ENCODE results near the gene STK10.

STK10 gene

DNA sequence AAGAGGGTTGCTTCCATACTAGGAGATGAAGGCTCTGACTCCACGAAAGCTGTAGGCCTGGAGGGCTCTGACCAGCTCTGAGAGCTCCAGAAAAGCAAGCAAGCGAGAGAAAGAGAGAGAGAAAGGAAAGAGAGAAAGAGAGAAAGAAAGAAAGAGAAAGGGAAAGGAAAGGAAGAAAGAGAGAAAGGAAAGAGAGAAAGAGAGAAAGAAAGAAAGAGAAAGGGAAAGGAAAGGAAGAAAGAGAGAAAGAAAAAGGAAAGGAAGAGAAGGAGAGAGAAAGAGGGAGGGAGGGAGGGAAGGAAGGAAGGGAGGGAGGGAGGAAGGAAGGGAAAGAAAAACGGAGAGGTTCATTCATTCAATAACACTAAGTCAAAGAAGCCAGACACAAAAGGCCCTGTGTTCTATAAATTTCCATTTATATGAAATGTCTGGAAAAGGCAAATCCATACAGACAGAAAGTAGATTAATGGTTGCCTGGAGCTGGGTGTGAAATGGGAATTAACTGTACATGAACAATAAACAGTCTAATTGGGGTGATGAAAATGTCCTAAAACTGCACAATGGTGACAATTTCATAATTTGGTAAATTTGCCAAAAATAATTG lies 1.8 kb upstream of the STK10 start:
- no peak for DNase-seq
- H3K9me3 ChIP-seq (ENCODE audit: control insufficient read depth, low read length), result no peaks in the 10 kb centered on the region
- H3K36me3 ChIP-seq (ENCODE audit: control insufficient read depth, insufficient read depth, low read length), result no peaks in the 10 kb centered on the region
- H3K4me1 ChIP-seq (ENCODE audit: control insufficient read depth, insufficient read depth, low read length, poor library complexity, severe bottlenecking), result peaks cover 13% of the 10 kb centered on the region
- no peaks in the 10 kb centered on the region for H3K27me3 ChIP-seq (replicated peaks; ENCODE audit: control insufficient read depth, insufficient read depth, low read length, poor library complexity, severe bottlenecking)
- no peak overlapping the region for H3K27ac ChIP-seq (ENCODE audit: insufficient read depth, low read length, poor library complexity, severe bottlenecking)
- H3K4me3 ChIP-seq (ENCODE audit: insufficient read depth, low read depth, low read length, poor library complexity, severe bottlenecking), result no peak overlapping the region

DNA sequence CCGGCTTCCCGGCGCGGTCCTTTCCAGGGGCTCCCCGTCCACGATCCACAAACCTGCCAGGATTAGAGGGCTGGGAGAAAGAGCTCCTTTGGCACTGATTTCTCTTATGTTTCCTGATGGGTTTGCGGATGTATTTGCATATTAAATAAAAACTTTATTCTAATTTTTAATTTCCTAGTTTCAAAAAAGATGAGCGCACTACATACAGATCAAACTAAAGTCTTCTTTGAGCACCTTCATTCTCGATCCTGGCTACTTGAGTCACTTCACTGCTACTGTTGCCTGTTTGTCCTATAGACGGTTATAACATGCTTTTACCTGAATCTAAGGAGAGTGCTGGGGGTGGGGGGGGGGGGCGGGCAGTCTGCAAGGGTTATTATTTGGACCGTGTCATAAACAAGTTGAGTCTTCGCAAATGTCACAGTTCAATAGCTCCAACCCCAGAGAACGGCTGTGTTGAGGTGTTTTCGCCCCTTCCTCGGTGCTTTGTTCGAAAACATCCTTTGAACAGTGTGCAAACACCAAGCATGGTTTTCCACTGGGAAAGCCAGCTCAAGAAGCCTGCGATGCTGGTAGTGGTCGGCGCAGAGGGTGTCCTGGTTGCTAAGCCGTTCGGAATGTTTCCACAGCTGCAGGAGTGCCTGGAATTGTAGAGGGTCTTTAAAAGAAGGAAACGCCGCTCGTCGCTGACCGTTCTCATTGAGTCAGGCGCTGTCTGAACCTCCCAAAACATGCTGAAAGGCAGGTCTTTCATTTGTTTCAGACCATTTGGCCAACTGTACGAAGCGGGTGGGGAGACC lies 1.1 kb upstream of the STK10 start:
- no peak for DNase-seq
- Histone ChIP-seq H3K27ac (ENCODE audit: insufficient read depth, low read length, poor library complexity, severe bottlenecking) (peak overlapping the region; percentile 97), H3K36me3 (ENCODE audit: control insufficient read depth, insufficient read depth, low read length) (no peaks in the 10 kb centered on the region), H3K4me1 (ENCODE audit: control insufficient read depth, insufficient read depth, low read length, poor library complexity, severe bottlenecking) (peaks cover 19% of the 10 kb centered on the region), H3K4me3 (ENCODE audit: insufficient read depth, low read depth, low read length, poor library complexity, severe bottlenecking) (peak overlapping the region; percentile 95), H3K27me3 (replicated peaks; ENCODE audit: control insufficient read depth, insufficient read depth, low read length, poor library complexity, severe bottlenecking) (no peaks in the 10 kb centered on the region), H3K9me3 (ENCODE audit: control insufficient read depth, low read length) (no peaks in the 10 kb centered on the region)

DNA sequence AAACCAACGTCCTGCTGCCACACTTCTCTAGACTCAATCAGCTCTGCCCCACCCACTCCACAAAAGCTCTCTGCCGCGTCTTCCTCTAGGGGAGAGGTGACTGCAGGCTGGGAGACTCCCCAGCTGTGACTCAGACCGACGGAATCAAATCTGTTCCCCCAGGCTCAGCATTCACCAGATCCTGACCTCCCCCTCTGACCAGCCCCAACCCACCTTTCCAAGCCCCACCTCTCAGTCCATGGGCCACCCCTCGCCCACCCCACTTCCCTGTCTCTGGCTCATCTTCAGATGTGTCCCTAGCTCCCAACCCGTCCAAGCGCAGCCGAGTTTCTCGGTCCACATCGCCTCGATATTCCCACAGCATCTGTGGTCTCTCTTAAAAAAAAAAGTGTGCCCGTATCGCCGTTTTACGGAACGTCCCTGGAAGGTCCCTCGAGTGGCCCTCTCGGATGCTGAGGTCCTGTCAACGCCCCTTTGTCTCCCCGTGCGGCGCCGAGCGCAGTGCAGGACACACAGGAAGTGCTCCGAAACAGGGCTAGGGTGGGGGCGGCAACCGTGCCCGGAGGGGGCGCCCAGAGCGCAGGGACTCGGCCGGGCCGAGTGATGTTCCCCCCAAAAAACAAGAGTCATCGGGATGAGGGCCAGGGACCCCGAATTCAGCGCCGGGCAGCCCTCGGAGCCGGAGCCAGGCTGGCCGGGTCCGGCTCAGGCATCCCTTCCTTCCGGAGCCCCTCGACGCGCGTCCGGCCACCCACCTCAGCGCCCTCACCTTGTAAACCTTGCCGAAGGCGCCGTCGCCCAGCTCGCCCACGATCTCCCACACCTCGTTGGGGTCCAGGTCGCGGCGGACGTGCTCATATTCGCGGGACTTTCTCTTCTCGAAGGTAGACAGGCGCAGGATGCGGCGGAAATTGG lies 649 bp downstream of the STK10 start:
- peak overlapping the region; percentile 97 for H3K27ac ChIP-seq (ENCODE audit: insufficient read depth, low read length, poor library complexity, severe bottlenecking)
- peak overlapping the region; percentile 95 for H3K4me3 ChIP-seq (ENCODE audit: insufficient read depth, low read depth, low read length, poor library complexity, severe bottlenecking)
- H3K4me1 ChIP-seq (ENCODE audit: control insufficient read depth, insufficient read depth, low read length, poor library complexity, severe bottlenecking), result peaks cover 36% of the 10 kb centered on the region
- peak; percentile 67 to 72 (median 71) for DNase-seq
- H3K27me3 ChIP-seq (replicated peaks; ENCODE audit: control insufficient read depth, insufficient read depth, low read length, poor library complexity, severe bottlenecking), result no peaks in the 10 kb centered on the region
- H3K9me3 ChIP-seq (ENCODE audit: control insufficient read depth, low read length), result no peaks in the 10 kb centered on the region
- H3K36me3 ChIP-seq (ENCODE audit: control insufficient read depth, insufficient read depth, low read length), result no peaks in the 10 kb centered on the region

DNA sequence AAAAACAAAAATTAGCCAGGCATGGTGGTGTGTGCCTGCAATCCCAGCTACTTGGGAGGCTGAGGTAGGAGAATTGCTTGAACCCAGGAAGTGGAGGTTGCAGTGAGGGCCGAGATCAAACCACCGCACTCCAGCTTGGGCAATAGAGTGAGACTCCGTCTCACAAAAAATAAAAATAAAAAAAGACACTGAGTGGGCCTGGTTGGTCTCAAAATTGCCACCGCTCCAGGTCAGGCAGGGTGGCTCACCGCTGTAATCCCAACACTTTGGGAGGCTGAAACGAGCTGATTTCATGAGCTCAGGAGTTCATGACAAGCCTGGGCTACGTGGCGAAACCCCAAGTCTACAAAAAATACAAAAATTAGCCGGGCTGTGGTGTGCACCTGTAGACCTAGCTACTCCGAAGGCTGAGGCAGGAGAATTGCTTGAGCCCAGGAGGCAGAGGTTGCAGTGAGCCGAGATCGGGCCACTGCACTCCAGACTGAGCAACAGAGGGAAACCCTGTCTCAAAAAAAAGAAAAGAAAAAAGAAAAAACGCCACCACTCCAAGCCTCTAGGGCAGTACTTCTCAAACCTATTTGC lies 1.8 kb downstream of the STK10 start:
- DNase-seq, result no peak
- Histone ChIP-seq H3K4me3 (ENCODE audit: insufficient read depth, low read depth, low read length, poor library complexity, severe bottlenecking) (peak overlapping the region; percentile 95), H3K9me3 (ENCODE audit: control insufficient read depth, low read length) (no peaks in the 10 kb centered on the region), H3K36me3 (ENCODE audit: control insufficient read depth, insufficient read depth, low read length) (no peaks in the 10 kb centered on the region), H3K27ac (ENCODE audit: insufficient read depth, low read length, poor library complexity, severe bottlenecking) (peak overlapping the region; percentile 97), H3K4me1 (ENCODE audit: control insufficient read depth, insufficient read depth, low read length, poor library complexity, severe bottlenecking) (peaks cover 39% of the 10 kb centered on the region), H3K27me3 (replicated peaks; ENCODE audit: control insufficient read depth, insufficient read depth, low read length, poor library complexity, severe bottlenecking) (no peaks in the 10 kb centered on the region)

DNA sequence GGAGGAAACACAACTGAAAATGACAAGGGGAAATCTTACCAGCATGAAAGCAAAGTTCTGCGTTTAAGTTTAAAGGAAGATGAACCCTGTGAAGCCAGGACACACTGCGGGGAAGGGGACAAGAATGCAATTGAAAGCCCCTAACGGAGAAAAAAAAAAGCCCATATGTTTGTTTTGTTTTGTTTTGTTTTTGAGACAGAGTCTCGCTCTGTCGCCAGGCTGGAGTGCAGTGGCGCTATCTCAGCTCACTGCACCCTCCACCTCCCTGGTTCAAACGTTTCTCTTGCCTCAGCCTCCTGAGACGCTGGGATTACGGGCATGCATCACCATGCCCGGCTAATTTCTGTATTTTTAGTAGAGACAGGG lies 2.9 kb downstream of the STK10 start:
- peak overlapping the region; percentile 97 for H3K27ac ChIP-seq (ENCODE audit: insufficient read depth, low read length, poor library complexity, severe bottlenecking)
- DNase-seq, result peak in 1 of 3 donors; percentile 25

DNA sequence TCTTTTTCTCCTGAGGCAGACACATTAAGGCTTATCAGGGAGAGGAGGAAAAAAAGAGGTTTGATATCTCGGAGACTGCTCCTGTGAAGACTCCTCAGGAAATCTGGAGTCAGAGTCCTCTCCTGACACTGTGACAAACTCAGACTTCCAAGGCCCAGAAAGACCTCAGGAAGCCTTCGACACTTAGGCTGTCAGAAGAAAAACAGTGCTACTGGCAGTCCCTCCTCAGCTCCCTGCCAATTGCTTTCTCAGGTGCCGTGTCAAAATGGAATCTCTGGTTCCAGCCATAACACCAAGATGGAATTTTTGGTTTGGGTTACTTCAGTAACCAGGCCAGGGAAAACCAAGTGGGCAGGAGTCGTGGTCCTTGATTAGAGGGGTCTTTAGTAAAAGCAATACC lies 4.1 kb downstream of the STK10 start:
- Histone ChIP-seq H3K4me3 (ENCODE audit: insufficient read depth, low read depth, low read length, poor library complexity, severe bottlenecking) (peak overlapping the region; percentile 95), H3K27ac (ENCODE audit: insufficient read depth, low read length, poor library complexity, severe bottlenecking) (peak overlapping the region; percentile 97), H3K4me1 (ENCODE audit: control insufficient read depth, insufficient read depth, low read length, poor library complexity, severe bottlenecking) (peaks cover 57% of the 10 kb centered on the region), H3K9me3 (ENCODE audit: control insufficient read depth, low read length) (no peaks in the 10 kb centered on the region), H3K36me3 (ENCODE audit: control insufficient read depth, insufficient read depth, low read length) (no peaks in the 10 kb centered on the region), H3K27me3 (replicated peaks; ENCODE audit: control insufficient read depth, insufficient read depth, low read length, poor library complexity, severe bottlenecking) (no peaks in the 10 kb centered on the region)
- DNase-seq, result no peak

More for the DNA sequence above, 2.9 kb downstream of the STK10 start:
- Histone ChIP-seq H3K36me3 (ENCODE audit: control insufficient read depth, insufficient read depth, low read length) (no peaks in the 10 kb centered on the region), H3K4me1 (ENCODE audit: control insufficient read depth, insufficient read depth, low read length, poor library complexity, severe bottlenecking) (peaks cover 46% of the 10 kb centered on the region), H3K27me3 (replicated peaks; ENCODE audit: control insufficient read depth, insufficient read depth, low read length, poor library complexity, severe bottlenecking) (no peaks in the 10 kb centered on the region), H3K4me3 (ENCODE audit: insufficient read depth, low read depth, low read length, poor library complexity, severe bottlenecking) (peak overlapping the region; percentile 95), H3K9me3 (ENCODE audit: control insufficient read depth, low read length) (no peaks in the 10 kb centered on the region)

DNA sequence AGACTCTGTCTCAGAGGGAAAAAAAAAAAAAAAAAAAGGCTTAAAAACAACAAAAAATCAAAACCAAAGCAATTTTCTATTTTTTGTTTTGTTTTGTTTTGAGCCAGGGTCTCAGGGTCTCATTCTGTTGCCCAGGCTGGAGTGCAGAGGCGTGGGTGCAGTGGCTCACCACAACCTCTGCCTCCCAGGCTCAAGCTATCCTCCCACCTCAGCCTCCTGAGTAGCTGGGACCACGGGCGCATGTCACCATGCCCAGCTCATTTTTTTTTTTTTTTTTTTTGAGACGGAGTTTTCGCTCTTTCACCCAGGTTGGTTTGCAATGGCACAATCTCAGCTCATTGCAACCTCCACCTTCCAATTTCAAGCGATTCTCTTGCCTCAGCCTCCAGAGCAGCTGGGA lies 5.7 kb downstream of the STK10 start:
- H3K9me3 ChIP-seq (ENCODE audit: control insufficient read depth, low read length), result no peaks in the 10 kb centered on the region
- no peaks in the 10 kb centered on the region for H3K36me3 ChIP-seq (ENCODE audit: control insufficient read depth, insufficient read depth, low read length)
- no peaks in the 10 kb centered on the region for H3K27me3 ChIP-seq (replicated peaks; ENCODE audit: control insufficient read depth, insufficient read depth, low read length, poor library complexity, severe bottlenecking)
- peak overlapping the region; percentile 22 for H3K27ac ChIP-seq (ENCODE audit: insufficient read depth, low read length, poor library complexity, severe bottlenecking)
- H3K4me3 ChIP-seq (ENCODE audit: insufficient read depth, low read depth, low read length, poor library complexity, severe bottlenecking), result no peak overlapping the region
- H3K4me1 ChIP-seq (ENCODE audit: control insufficient read depth, insufficient read depth, low read length, poor library complexity, severe bottlenecking), result peaks cover 72% of the 10 kb centered on the region
- DNase-seq, result no peak

DNA sequence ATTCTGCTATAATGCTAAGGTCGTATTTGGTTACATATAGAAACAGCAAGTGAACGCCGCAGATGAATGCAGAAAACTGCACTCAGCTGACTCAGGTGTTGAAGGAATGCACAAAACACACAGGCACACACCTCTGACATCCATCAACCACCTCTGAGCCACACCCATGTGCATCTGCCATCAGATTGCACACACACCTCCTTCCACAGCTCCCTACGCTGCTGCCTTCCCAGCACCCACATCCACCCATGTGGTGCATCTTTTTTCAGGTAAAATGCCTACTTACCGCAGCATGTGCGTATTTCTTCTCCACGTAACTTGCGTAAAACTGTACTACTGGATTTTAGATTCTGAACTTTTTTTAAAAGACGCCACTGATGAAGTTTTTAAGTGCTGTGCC lies 7.1 kb downstream of the STK10 start:
- H3K4me3 ChIP-seq (ENCODE audit: insufficient read depth, low read depth, low read length, poor library complexity, severe bottlenecking), result no peak overlapping the region
- H3K9me3 ChIP-seq (ENCODE audit: control insufficient read depth, low read length), result no peaks in the 10 kb centered on the region
- H3K36me3 ChIP-seq (ENCODE audit: control insufficient read depth, insufficient read depth, low read length), result no peaks in the 10 kb centered on the region
- peak overlapping the region; percentile 3 for H3K27ac ChIP-seq (ENCODE audit: insufficient read depth, low read length, poor library complexity, severe bottlenecking)
- no peaks in the 10 kb centered on the region for H3K27me3 ChIP-seq (replicated peaks; ENCODE audit: control insufficient read depth, insufficient read depth, low read length, poor library complexity, severe bottlenecking)
- peaks cover 84% of the 10 kb centered on the region for H3K4me1 ChIP-seq (ENCODE audit: control insufficient read depth, insufficient read depth, low read length, poor library complexity, severe bottlenecking)
- DNase-seq, result peak in 2 of 3 donors; percentile 33 to 43

DNA sequence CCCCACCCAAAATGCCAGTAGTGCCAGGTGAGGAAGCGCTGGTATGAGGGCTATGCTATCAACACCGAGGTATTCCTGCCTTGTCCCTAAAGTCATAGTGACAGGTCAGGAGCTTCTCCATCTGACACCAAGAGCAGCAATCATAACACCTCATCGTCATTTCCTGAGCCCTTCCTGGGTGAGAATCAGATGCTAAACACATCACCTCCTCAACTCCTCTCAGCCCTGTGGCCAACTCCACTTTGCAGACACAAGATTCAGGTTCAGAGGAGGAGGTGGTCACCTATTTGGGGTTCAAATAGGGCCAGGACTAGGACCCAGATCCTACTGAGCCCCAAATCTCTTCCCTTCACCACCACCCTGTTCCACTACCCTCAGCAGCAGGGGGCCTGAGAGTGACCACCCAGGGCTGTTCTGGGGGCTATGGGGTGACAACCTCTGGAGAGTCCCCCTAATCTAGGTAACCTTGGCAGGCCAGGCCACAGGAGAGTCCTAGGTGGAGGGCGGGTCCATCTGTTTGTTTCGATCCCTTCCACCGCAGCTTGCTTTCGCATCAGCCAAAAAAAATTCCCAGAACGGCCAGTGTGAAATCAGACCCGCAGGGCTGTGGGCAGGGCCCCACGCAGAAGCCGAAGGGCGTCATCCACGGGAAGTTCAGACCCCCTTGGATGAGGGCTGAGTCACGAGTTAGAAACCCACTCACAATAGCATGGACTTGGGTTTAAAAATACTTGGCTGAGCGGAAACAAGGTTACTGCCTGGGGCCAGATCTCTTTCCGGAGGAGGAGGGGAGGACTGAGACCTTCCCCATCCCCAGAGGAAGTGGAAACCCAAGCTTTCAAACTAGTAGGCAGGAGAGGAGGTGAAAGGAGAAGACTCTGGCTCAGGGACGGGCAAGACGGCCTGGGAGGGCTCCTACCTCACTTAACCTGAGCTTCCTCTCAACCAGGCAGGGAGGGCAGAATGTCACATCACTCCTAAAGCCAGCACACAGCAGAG lies 8.7 kb downstream of the STK10 start:
- Histone ChIP-seq H3K4me3 (ENCODE audit: insufficient read depth, low read depth, low read length, poor library complexity, severe bottlenecking) (peak overlapping the region; percentile 48), H3K27me3 (replicated peaks; ENCODE audit: control insufficient read depth, insufficient read depth, low read length, poor library complexity, severe bottlenecking) (no peaks in the 10 kb centered on the region), H3K4me1 (ENCODE audit: control insufficient read depth, insufficient read depth, low read length, poor library complexity, severe bottlenecking) (peaks cover 82% of the 10 kb centered on the region), H3K36me3 (ENCODE audit: control insufficient read depth, insufficient read depth, low read length) (no peaks in the 10 kb centered on the region), H3K27ac (ENCODE audit: insufficient read depth, low read length, poor library complexity, severe bottlenecking) (peak overlapping the region; percentile 91), H3K9me3 (ENCODE audit: control insufficient read depth, low read length) (no peaks in the 10 kb centered on the region)
- DNase-seq, result peak; percentile 47 to 59 (median 49)
